GM13976 (cell line): ENCODE data around the gene PDCD1.
A peak's percentile ranks its signal among the peaks of the same experiment; 100 is the strongest.
"Not testable (repeated sequence)": the region's sequence is repeated elsewhere in the genome, so short reads cannot be mapped to it uniquely, and the experiment has no call there.

Experiments
- DNase-seq: peaks from one replicate; pipeline ENCODE4 v3.0.0; 2012; ENCODE audit warnings: low spot score
- CTCF ChIP-seq: IDR thresholded peaks from 2 replicates; pipeline ENCODE4 v1.5.1; 2012; ENCODE audit warnings: borderline replicate concordance, mild to moderate bottlenecking; ENCODE audit not compliant: insufficient read depth; ENCODE audit errors: extremely low read depth, missing control alignments, control extremely low read depth
- in situ Hi-C: fragments of 300-500 bp; cut with MboI; formaldehyde crosslinking; loops from one replicate; pipeline ENCODE4 v1.12.0; 2022; ENCODE audit warnings: low sequenced_read_pairs, mixed read lengths, inconsistent platforms; ENCODE audit not compliant: unreplicated experiment

The PDCD1 gene

GRCh38 chr2:241876528-241877196 is 18.0 kb upstream of the PDCD1 start:
- in situ Hi-C loops, result loop anchor here (10.0 kb wide), 1 partner anchor 142 kb away; the partner anchor contains the start of gene D2HGDH
- TF ChIP-seq CTCF, result no peak
- no peak for DNase-seq

DNA sequence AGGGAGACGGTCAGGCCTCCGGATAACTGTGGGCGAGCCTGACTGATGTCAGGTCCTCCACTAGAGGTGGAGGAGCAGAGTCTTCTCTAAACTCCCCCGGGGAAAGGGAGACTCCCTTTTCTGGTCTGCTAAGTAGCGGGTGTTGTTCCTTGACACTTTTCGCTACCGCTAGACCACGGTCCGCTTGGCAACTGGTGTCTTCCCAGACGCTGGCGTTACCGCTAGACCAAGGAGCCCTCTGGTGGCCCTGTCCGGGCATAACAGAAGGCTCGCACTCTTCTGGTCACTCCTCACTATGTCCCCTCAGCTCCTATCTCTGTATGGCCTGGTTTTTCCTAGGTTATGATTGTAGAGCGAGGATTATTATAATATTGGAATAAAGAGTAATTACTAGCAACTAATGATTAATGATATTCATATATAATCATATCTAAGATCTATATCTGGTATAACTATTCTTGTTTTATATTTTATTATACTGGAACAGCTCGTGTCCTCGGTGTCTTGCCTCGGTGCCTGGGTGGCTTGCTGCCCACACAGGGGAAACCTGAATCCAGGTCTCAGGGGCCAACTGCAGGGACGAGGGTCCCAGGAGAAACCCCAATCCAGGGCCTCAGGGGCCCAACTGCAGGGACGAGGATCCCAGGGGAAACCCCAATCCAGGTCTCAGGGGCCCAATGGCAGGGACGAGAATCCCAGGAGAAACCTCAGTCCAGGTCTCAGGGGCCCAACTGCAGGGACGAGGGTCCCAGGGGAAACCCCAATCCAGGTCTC is 17.2 kb upstream of the PDCD1 start:
- in situ Hi-C loops, result loop anchor here (10.0 kb wide), 1 partner anchor 141 kb away; the partner anchor contains the start of gene D2HGDH
- DNase-seq, result not testable (repeated sequence)
- TF ChIP-seq CTCF, result peak; percentile 24

DNA sequence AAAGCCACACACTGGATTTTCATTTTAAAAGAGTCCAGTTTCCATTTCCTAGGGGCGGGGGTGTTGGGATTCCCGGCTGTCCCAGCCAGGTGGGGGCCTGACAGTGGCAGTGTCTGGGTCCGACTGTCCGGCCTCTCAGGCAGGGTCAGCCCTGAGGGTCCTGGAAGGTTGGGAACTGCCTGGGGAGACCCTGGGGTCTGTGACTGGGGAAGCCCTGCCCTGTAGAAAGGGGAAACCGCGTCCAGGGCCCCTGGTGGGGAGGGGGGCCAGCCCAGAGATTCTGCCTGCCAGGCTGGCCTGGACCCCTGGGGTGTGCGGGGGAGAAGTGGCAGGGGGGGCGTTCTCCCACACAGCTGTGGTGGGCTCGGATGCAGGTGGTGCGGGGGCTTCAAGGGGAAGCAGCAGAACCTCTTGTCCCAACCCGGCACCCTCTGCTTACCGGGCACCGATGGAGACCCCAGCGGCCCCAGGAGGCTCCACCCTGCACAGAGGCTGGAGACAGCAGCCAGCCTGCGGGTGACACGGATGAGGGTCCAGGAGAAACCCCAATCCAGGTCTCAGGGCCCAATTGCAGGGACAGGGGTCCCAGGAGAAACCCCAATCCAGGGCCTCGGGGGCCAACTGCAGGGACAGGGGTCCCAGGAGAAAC is 15.7 kb upstream of the PDCD1 start:
- in situ Hi-C loops, result loop anchor here (10.0 kb wide), 1 partner anchor 140 kb away; the partner anchor contains the start of gene D2HGDH
- no peak for TF ChIP-seq CTCF

GRCh38 chr2:241873803-241874110 is 15.1 kb upstream of the PDCD1 start:
- TF ChIP-seq CTCF, result no peak
- DNase-seq, result no peak
- in situ Hi-C loops, result loop anchor here (10.0 kb wide), 1 partner anchor 139 kb away; the partner anchor contains the start of gene D2HGDH

More for the DNA sequence above, 15.7 kb upstream of the PDCD1 start:
- DNase-seq, result no peak

DNA sequence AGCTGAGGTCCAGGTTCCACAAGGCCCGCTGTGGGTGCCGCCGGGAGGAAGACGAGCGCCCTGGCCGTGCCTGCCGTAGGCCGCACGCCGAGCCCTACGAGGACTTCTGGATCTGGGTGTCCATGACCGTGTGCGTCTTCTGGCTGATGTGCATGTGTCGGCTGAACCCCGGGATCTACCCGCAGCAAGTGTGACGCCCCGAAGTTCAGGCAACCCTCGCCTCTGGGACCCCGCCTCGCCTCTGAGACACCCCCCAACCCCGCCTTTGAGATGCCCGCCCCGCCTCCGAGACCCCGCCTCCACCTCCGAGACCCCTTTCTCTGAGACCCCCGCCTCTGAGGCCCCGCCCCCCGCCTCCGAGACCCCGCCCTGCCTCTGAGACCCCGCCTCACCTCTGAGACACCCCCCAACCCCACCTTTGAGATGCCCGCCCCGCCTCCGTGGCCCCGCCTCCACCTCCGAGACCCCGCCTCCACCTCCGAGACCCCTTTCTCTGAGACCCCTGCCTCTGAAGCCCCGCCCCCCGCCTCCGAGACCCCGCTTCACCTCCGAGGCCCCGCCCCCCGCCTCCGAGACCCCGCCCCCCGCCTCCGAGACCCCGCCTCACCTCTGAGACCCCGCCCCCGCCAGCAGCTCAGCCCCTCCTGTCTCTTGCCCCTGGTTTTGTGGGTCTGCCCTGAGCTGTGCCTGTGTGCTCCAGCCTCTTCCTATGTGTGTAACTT is 14.5 kb upstream of the PDCD1 start:
- no peak for TF ChIP-seq CTCF
- in situ Hi-C loops, result loop anchor here (10.0 kb wide), 1 partner anchor 138 kb away; the partner anchor contains the start of gene D2HGDH
- DNase-seq, result no peak

DNA sequence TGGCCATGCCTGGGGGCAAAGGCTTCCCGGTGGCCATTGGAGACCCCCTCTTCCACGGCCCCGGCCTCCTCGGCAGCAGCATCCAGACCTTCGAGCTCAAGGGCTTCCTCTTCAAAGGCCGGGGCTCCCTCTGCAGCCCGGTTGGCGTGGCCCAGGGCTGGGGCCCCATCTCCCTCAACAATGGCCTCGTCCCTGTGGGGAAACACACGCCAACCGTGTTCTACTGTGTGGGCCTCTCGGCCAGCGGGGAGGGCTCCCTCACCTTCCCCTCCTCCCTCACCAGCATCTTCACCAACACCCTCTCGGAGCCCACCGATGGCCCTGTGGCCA is 13.6 kb upstream of the PDCD1 start:
- no peak for DNase-seq
- in situ Hi-C loops, result loop anchor here (10.0 kb wide), 1 partner anchor 137 kb away; the partner anchor contains the start of gene D2HGDH
- TF ChIP-seq CTCF, result no peak
